GM23338 (cell line): ENCODE measurements around the gene TTC23. TPM values are rescaled to one million over a fixed set of nuclear protein-coding genes. Genes with fewer than 3 reads are reported as not detected.

Experiments used
- ATAC-seq: fragments of 200-7000 bp; cut with Tn5 transposase; 3 replicates; pipeline ENCODE4 v1.9.1; 2020
- DNase-seq: peaks from one replicate; pipeline ENCODE4 v3.0.0-alpha.2; 2015; ENCODE audit warnings: low spot score
- H2AFZ ChIP-seq: fragments of 200-600 bp; sonication (generic); 2 replicates; pipeline ENCODE4 v1.8.0; 2016; ENCODE audit warnings: antibody characterized with exemption, mild to moderate bottlenecking, moderate library complexity
- H3F3A ChIP-seq: fragments of 200-600 bp; sonication (generic); replicated peaks from 2 replicates; pipeline ENCODE4 v1.8.0; 2017; ENCODE audit warnings: antibody characterized with exemption, mixed run types, low read depth
- H3K27ac ChIP-seq: fragments of 200-600 bp; sonication (generic); 2 replicates; pipeline ENCODE4 v1.6.1; 2016; ENCODE audit warnings: low read depth
- H3K27me3 ChIP-seq: fragments of 200-600 bp; sonication (generic); 2 replicates; pipeline ENCODE4 v1.8.0; 2016; ENCODE audit warnings: mild to moderate bottlenecking, mixed run types, moderate library complexity; ENCODE audit not compliant: insufficient read depth
- H3K36me3 ChIP-seq: fragments of 200-600 bp; sonication (generic); 2 replicates; pipeline ENCODE4 v1.8.0; 2016; ENCODE audit warnings: mild to moderate bottlenecking; ENCODE audit not compliant: insufficient read depth
- H3K4me1 ChIP-seq: fragments of 200-600 bp; sonication (generic); 2 replicates; pipeline ENCODE4 v1.8.0; 2016; ENCODE audit warnings: mild to moderate bottlenecking, moderate library complexity; ENCODE audit not compliant: insufficient read depth
- H3K4me2 ChIP-seq: fragments of 200-600 bp; sonication (generic); 2 replicates; pipeline ENCODE4 v1.7.1; 2017; ENCODE audit warnings: mixed run types
- H3K4me3 ChIP-seq: fragments of 200-600 bp; sonication (generic); 2 replicates; pipeline ENCODE4 v1.6.1; 2016; ENCODE audit warnings: mixed run types
- H3K79me2 ChIP-seq: fragments of 200-600 bp; sonication (generic); replicated peaks from 2 replicates; pipeline ENCODE4 v1.8.0; 2017; ENCODE audit warnings: mild to moderate bottlenecking; ENCODE audit not compliant: insufficient read depth
- H3K9me2 ChIP-seq: fragments of 200-600 bp; sonication (generic); 2 replicates; pipeline ENCODE4 v1.8.0; 2017; ENCODE audit not compliant: insufficient read depth
- H4K20me1 ChIP-seq: fragments of 200-600 bp; sonication (generic); replicated peaks from 2 replicates; pipeline ENCODE4 v1.8.0; 2017; ENCODE audit warnings: mild to moderate bottlenecking; ENCODE audit not compliant: insufficient read depth
- H3K27ac Mint-ChIP-seq: 2 replicates; pipeline ENCODE4 v1.8.0; 2020; ENCODE audit warnings: inconsistent platforms, mild to moderate bottlenecking, moderate library complexity, mixed read lengths
- H3K27me3 Mint-ChIP-seq: 3 replicates; pipeline ENCODE4 v1.8.0; 2022; ENCODE audit warnings: low read depth, mild to moderate bottlenecking, moderate library complexity, mixed read lengths, inconsistent platforms; ENCODE audit not compliant: insufficient read depth, poor library complexity
- H3K36me3 Mint-ChIP-seq: 3 replicates; pipeline ENCODE4 v1.8.0; 2021; ENCODE audit warnings: low read depth, mild to moderate bottlenecking, inconsistent platforms, moderate library complexity, mixed read lengths
- H3K4me1 Mint-ChIP-seq: 3 replicates; pipeline ENCODE4 v1.8.0; 2020; ENCODE audit warnings: mild to moderate bottlenecking, inconsistent platforms, mixed read lengths
- H3K4me3 Mint-ChIP-seq: 3 replicates; pipeline ENCODE4 v1.8.0; 2021; ENCODE audit warnings: moderate library complexity, mild to moderate bottlenecking, inconsistent platforms, mixed read lengths
- H3K9me3 Mint-ChIP-seq: 3 replicates; pipeline ENCODE4 v1.8.0; 2020; ENCODE audit warnings: moderate library complexity, mild to moderate bottlenecking, inconsistent platforms, mixed read lengths
- CREB1 ChIP-seq: fragments of 250-450 bp; sonication (Bioruptor Pico); IDR thresholded peaks from 2 replicates; pipeline ENCODE4 v1.5.0; 2020; ENCODE audit warnings: low read depth, mild to moderate bottlenecking, moderate library complexity
- CTCF ChIP-seq, 2 experiments: fragments of 200-600 bp in 1 of 2; sonication (generic) in 1 of 2; conservative IDR thresholded peaks; 2 replicates each; pipeline versions ENCODE4 v1.5.1 to v1.6.1; 2016 to 2017; ENCODE audit warnings: antibody characterized with exemption in 2 of 2, low read depth in 2 of 2, mild to moderate bottlenecking in 2 of 2, moderate library complexity in 1 of 2
- ETS1 ChIP-seq: IDR thresholded peaks from 2 replicates; pipeline ENCODE4 v1.6.1; 2016; ENCODE audit warnings: antibody characterized with exemption
- EZH2 ChIP-seq: fragments of 200-600 bp; sonication (generic); IDR thresholded peaks from one replicate; pipeline ENCODE4 v1.8.0; 2017; ENCODE audit warnings: antibody characterized with exemption, mild to moderate bottlenecking, low read depth; ENCODE audit not compliant: unreplicated experiment
- EZH2phosphoT487 ChIP-seq: fragments of 200-600 bp; sonication (generic); IDR thresholded peaks from one replicate; pipeline ENCODE4 v1.8.1; 2018; ENCODE audit warnings: antibody characterized with exemption; ENCODE audit not compliant: unreplicated experiment
- NANOG ChIP-seq: IDR thresholded peaks from 2 replicates; pipeline ENCODE4 v1.6.1; 2016; ENCODE audit warnings: antibody characterized with exemption, borderline replicate concordance
- REST ChIP-seq: IDR thresholded peaks from one replicate; pipeline ENCODE4 v1.6.1; 2018; ENCODE audit warnings: antibody characterized with exemption; ENCODE audit not compliant: unreplicated experiment
- STAT1 ChIP-seq: IDR thresholded peaks from one replicate; pipeline ENCODE4 v1.6.1; 2016; ENCODE audit warnings: antibody characterized with exemption; ENCODE audit not compliant: unreplicated experiment
- ZNF331 ChIP-seq: fragments of 250-450 bp; sonication (Bioruptor Pico); IDR thresholded peaks from 2 replicates; pipeline ENCODE4 v1.5.0; 2020; ENCODE audit warnings: low read depth, mild to moderate bottlenecking, moderate library complexity
- ZNF462 ChIP-seq: fragments of 250-450 bp; sonication (Bioruptor Pico); IDR thresholded peaks from 2 replicates; pipeline ENCODE4 v1.5.0; 2020; ENCODE audit warnings: mild to moderate bottlenecking, moderate library complexity
- polyA plus RNA-seq: library from polyadenylated mRNA; unstranded; fragments of >200 nt; fragmentation: Nextera tagmentation; extraction: Ambion mirVana; gene quantifications from 2 replicates; pipeline ENCODE4 v1.2.1, GENCODE V29; 2016
- total RNA-seq: library from RNA; depleted of rRNA; stranded (reverse); fragments of >200 nt; shearing (Covaris generic); gene quantifications from 2 replicates; pipeline ENCODE4 v1.2.3, GENCODE V29; 2014

TTC23 gene
- total and polyA plus RNA-seq, 2 experiments from 2014 or later = 6.3 to 25.2 TPM

GRCh38 chr15:99129644-99130043 lies 119.7 kb downstream of the TTC23 start:
- no peaks in the 10 kb centered on the region for H3K4me1 ChIP-seq
- no peaks in the 10 kb centered on the region; the same call in 2 of the 3 replicates for H3K9me3 Mint-ChIP-seq
- H2AFZ ChIP-seq = no peak overlapping the region
- no peaks in the 10 kb centered on the region for H3K27me3 Mint-ChIP-seq
- H3K9me2 ChIP-seq = no peaks in the 10 kb centered on the region
- TF ChIP-seq EZH2phosphoT487 (no peak), ZNF462 (CRISPR knock-in tag) (no peak), NANOG (no peak), REST (no peak), STAT1 (no peak), EZH2 (no peak), ZNF331 (CRISPR knock-in tag) (no peak), CTCF (conservative IDR thresholded peaks at IDR 0.05; ENCODE audit: low read depth in 2 of 2) (no peak), ETS1 (no peak), CREB1 (CRISPR knock-in tag) (no peak)
- H4K20me1 ChIP-seq = no peaks in the 10 kb centered on the region
- no peaks in the 10 kb centered on the region; the same call in 1 of the 2 replicates for H3K79me2 ChIP-seq
- no peaks in the 10 kb centered on the region for H3K27me3 ChIP-seq
- no peak overlapping the region for H3K4me2 ChIP-seq
- H3K27ac ChIP-seq = no peak overlapping the region
- no peak overlapping the region; the same call in 2 of the 3 replicates for H3K4me3 Mint-ChIP-seq
- H3K4me3 ChIP-seq = no peak overlapping the region
- no peak for ATAC-seq
- H3K36me3 ChIP-seq = no peaks in the 10 kb centered on the region
- DNase-seq = no peak
- peaks cover 9% of the 10 kb centered on the region for H3K36me3 Mint-ChIP-seq
- no peaks in the 10 kb centered on the region for H3F3A ChIP-seq
- H3K4me1 Mint-ChIP-seq = peaks cover 2% of the 10 kb centered on the region; the same call in 1 of the 3 replicates
- no peak overlapping the region for H3K27ac Mint-ChIP-seq
